ENCODE data around the gene CREB3L2. TPM values are rescaled to one million over a fixed set of nuclear protein-coding genes. Genes with fewer than 3 reads are reported as not detected.

CREB3L2 gene
- total and polyA plus RNA-seq, 2 of the 8 experiments (the other 6 are each of a cell fraction or from before 2014, with no cell fraction given): 14.4 to 48.3 TPM

DNA sequence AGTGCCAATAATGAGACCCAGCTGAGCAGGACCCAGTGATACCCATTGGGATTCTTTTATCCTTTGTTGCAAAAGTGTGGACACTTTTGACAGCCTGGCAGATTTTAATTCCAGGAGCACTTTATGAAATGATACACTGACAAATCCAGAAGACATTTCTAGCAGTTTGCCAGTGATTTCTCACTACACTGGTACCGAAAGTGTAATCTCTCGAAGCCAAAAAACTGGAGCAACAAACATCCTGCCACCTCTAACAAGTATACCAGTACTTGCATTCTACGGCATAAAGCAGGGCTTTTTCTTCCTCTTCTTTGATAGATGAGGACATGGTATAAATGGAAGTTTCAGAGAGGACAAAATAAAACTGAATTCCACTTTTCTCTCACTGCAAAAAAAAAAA, 46.0 kb upstream of the CREB3L2 start:
- Histone ChIP-seq H3K27me3 (replicated peaks in 1 of 4; ENCODE audit: control insufficient read depth in 3 of 4, extremely low read depth in 1 of 4, insufficient read depth in 3 of 4, low read length in 3 of 4) (no peaks in the 10 kb centered on the region), H3K36me3 (ENCODE audit: control insufficient read depth in 2 of 4, insufficient read depth in 4 of 4, low read length in 3 of 4) (no peaks in the 10 kb centered on the region; a peak in 1 of 8 replicates), H2BK20ac (ENCODE audit: low read length) (no peak overlapping the region), H3K4me2 (ENCODE audit: insufficient read depth in 1 of 2, low read depth in 2 of 2, low read length in 2 of 2) (no peak overlapping the region), H4K8ac (ENCODE audit: extremely low read depth, insufficient read depth, low read length) (no peak overlapping the region), H3K23me2 (ENCODE audit: low read depth, low read length) (no peaks in the 10 kb centered on the region), H4K5ac (ENCODE audit: insufficient read length, low read depth, low read length) (no peak overlapping the region), H3K9ac (replicated peaks in 1 of 4; ENCODE audit: extremely low read depth in 1 of 4, low read depth in 3 of 4, low read length in 3 of 4) (no peak overlapping the region), H3K4me3 (ENCODE audit: extremely low read depth in 1 of 4, insufficient read depth in 2 of 4, low read depth in 3 of 4, low read length in 4 of 4) (no peak overlapping the region), H2BK12ac (ENCODE audit: low read depth, low read length) (no peak overlapping the region), H2BK15ac (ENCODE audit: low read length) (no peak overlapping the region), H2AFZ (ENCODE audit: low read length) (no peak overlapping the region), H3K4me1 (replicated peaks in 1 of 4; ENCODE audit: control insufficient read depth in 3 of 4, insufficient read depth in 4 of 4, low read length in 3 of 4) (no peaks in the 10 kb centered on the region), H3K9me3 (ENCODE audit: insufficient read depth in 2 of 2, low read depth in 1 of 2, low read length in 1 of 2) (no peaks in the 10 kb centered on the region; a peak in 1 of 4 replicates), H3K79me2 (ENCODE audit: control insufficient read depth in 1 of 2, insufficient read depth in 2 of 2, low read length in 2 of 2) (no peaks in the 10 kb centered on the region), H3K79me1 (ENCODE audit: low read depth, low read length) (no peaks in the 10 kb centered on the region), H2BK120ac (replicated peaks; ENCODE audit: low read depth, low read length) (no peak overlapping the region), H3K27ac (ENCODE audit: low read depth, low read length) (no peak overlapping the region), H3K18ac (ENCODE audit: extremely low read depth, low read length) (no peak overlapping the region), H4K91ac (replicated peaks; ENCODE audit: insufficient read length, low read length) (no peak overlapping the region), H2BK5ac (ENCODE audit: low read depth, low read length) (no peak overlapping the region), H4K20me1 (replicated peaks in 1 of 2; ENCODE audit: control insufficient read depth in 1 of 2, insufficient read depth in 2 of 2, low read length in 2 of 2) (no peaks in the 10 kb centered on the region), H3K23ac (ENCODE audit: insufficient read length) (no peak overlapping the region), H3K14ac (ENCODE audit: insufficient read length) (no peak overlapping the region), H2AK5ac (ENCODE audit: low read depth, low read length) (no peak overlapping the region), H3K56ac (replicated peaks; ENCODE audit: insufficient read length, low read depth, low read length) (no peak overlapping the region), H3K4ac (replicated peaks; ENCODE audit: insufficient read length, low read depth, low read length) (no peak overlapping the region)
- POLR2A ChIA-PET (ENCODE audit: partially characterized antibody): no interaction called here
- TF ChIP-seq RXRA (IDR thresholded peaks at IDR 0.05; ENCODE audit: insufficient read depth, low read depth, low read length): no peak
- TF ChIP-seq PHF8 (conservative IDR thresholded peaks at IDR 0.05; ENCODE audit: low read depth, low read length): no peak
- no peak for TF ChIP-seq HDAC2 (IDR thresholded peaks at IDR 0.05; ENCODE audit: borderline replicate concordance in 1 of 2, low read depth in 2 of 2, low read length in 2 of 2)
- no peak for TF ChIP-seq POLR2A (IDR thresholded peaks at IDR 0.05; ENCODE audit: control extremely low read depth in 1 of 2, low read depth in 2 of 2, low read length in 2 of 2)
- TF ChIP-seq KDM5A (IDR thresholded peaks at IDR 0.05; ENCODE audit: low read length): no peak
- no peak for DNase-seq (ENCODE audit: low read depth in 1 of 2, low spot score in 2 of 2)
- WGBS, 2 experiments (ENCODE audit: extremely low coverage in 1 of 2, insufficient coverage in 1 of 2, insufficient read length in 1 of 2, insufficient replicate concordance in 2 of 2, low coverage in 1 of 2, low lambda C conversion rate in 2 of 2, missing lambda C conversion rate in 1 of 2): 94% methylated on average over 3 of the region's 3 CpGs; no CpG with 5 or more reads in 1 of the 2 experiments
- no peak for FAIRE-seq
- CTCF ChIA-PET (ENCODE audit: partially characterized antibody): no interaction called here
